Activated gamma-delta T cell treated with anti-CD3 and anti-CD28 coated beads, Interleukin-2, amount 50 U/mL, for 16 hours (primary cell): ENCODE results near the gene CDH23.

Source experiments
- DNase-seq: peaks from one replicate; pipeline ENCODE4 v3.0.0-alpha.2; 2020; ENCODE audit warnings: low read depth

Gene CDH23

GRCh38 chr10:71690094-71690720, 293.5 kb downstream of the CDH23 start:
- no peak for DNase-seq

- DNase-seq, result no peak
Measured at GRCh38 chr10:71691405-71691804, 294.7 kb downstream of the CDH23 start.

- no peak for DNase-seq
Measured at GRCh38 chr10:71692598-71693306, 296.0 kb downstream of the CDH23 start.

DNA sequence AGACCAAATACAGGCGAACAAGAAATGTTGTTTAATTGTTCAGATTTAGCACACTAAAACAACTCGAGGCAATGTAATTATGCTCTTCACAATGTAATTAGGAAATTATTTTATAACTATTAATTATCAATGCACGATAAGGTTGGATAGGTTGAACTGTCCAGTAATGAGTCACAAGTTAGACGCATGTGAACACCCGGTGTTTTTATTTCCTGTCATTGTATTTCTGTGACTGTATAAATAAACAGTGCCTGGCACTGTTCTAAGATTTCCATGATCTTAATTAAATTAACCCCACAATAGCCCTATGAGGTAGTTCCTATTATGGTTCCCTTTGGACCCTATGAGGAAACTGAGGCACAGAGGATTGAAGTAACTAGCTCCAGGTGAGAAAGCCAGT, 296.7 kb downstream of the CDH23 start:
- DNase-seq, result no peak

DNA sequence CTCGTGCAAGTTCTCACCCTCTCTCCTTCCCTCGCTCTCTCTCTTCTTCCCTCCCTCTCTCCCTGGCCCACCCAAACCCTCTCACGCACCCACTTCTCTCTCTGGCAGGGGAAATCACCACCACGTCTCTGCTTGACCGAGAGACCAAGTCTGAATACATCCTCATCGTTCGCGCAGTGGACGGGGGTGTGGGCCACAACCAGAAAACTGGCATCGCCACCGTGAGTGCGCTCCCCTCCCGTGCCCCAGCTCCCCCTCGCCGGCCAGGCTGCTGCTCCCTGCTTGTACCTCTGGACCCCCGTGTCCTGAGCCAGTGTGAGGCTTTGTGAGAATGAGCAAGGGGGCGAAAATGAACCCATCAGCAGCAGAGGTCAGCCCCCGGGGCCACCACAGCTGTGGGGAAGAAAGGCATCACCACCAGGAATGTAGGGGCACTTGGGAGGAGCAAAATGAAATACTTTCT, 297.4 kb downstream of the CDH23 start:
- no peak for DNase-seq

DNA sequence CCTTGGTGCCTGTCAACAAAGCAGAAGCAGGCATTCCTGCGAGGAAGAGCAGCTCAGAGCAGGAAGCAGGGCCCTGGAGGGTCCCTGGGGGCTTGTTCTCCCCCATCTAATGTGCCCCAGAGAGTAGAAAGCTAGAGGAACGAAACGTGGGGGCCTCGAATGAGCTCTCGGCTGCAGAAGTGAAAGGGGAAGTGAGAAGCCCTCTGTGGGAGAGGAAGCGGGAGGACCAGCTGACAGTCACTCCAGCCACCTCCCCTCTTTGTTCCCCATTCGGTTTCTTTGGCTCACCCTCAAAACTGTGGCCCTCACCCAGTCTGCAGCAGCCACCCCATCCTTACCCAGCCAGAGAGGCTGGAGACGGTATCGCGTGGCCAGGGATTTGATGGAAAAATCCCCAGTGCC, 297.8 kb downstream of the CDH23 start:
- DNase-seq, result no peak

GRCh38 chr10:71695502-71696476, 299.1 kb downstream of the CDH23 start:
- no peak for DNase-seq

DNA sequence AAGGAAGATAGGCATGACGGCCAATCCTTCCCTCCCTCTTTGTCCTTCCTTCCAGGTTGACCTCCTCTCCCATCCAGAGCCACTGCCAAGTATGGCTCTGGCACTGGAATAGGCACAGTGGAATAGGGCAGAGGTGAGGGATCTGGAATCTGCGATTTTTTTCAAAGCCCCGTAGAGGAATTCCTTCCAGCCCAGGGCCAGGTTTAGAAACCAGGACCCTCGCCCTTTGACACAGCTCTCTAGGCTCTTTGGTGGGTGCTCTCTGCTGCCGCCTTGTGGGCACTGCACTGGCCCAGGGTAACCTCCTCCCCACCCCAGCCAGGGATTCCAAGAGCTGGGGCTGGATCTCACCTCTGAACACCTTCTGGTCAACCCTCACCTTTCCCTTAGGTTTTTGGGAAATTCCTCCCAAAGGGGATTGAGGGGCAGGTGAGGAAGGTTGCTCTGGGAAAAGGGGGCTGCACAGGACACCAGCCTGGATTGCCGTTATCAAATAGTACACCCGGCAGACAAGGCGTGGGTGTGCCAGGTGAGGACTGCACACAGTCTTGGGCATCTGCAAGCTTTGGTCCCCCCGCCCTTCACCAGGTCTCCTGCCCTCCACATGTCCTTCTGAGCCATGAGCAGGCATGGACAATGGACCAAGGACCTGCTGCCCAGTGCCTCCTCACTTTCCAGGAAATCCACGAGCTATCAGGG, 300.1 kb downstream of the CDH23 start:
- peak; percentile 35 for DNase-seq

DNA sequence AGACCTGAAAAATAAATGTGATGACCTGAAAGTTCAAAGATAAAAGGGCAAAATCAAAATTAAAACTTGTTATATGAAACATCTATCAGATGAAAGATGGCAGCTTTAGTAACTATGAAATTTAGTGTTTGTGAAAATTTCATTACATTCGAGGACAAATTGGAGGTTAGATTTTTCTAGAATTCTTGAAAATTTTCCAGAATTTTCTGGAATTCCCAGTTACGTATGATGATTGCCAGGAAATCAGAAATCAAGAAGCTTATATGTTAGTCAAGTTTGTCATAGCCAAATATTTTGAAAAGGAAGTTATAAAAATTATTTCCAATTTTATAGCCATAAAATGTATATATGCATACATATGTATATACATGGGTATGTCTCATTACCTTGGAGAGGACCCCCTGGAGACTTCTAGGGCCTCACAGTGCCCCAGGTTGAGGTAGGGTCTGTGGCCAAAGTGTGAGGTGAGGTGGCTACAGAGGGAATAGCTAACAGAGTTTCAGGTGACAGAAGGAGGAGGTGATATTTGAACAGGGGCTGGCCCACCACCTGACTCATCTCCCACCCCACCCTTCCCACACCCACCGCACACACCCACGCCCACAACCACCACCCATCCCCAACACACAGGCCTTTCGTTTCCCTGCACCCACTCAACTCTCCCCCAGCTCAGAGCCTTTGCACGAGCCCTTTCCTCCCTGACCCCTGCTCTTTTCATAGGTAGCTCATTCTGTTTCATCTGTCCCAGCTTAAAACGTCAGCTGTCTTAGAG, 301.4 kb downstream of the CDH23 start:
- DNase-seq, result peak; percentile 54

- DNase-seq, result no peak
Measured at GRCh38 chr10:71698737-71699136, 302.0 kb downstream of the CDH23 start.

DNA sequence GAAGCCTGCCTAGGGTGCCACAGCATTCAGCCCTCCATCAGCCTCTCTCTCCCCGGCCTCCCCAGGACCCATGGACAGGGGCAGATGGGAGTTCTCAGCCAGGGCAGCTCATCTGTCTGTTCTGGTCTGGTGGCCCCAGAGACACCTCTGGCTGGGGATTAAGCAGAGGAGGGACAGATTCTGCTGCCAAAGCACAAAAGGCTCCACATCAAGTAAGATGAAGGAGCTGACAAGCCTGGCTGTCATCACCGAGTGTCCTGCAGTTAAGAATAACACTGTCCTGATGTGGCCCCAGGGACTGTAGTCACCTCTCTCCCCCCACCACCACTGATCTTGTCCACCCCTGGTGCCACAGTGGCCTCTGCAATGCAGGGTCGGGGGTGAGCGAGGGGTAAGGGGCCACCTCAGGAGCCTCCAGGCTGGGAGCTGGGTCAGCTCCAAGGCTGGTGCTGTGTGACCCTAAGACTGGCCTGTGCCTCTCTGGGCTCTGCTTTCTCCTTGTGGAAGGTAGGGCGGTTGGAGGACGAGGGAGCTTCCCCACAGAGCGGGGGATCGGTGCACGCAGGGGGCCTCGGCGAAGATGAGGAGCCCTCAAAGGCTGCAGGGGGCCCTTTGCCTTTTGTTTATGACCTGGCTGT, 304.1 kb downstream of the CDH23 start:
- DNase-seq, result no peak

DNA sequence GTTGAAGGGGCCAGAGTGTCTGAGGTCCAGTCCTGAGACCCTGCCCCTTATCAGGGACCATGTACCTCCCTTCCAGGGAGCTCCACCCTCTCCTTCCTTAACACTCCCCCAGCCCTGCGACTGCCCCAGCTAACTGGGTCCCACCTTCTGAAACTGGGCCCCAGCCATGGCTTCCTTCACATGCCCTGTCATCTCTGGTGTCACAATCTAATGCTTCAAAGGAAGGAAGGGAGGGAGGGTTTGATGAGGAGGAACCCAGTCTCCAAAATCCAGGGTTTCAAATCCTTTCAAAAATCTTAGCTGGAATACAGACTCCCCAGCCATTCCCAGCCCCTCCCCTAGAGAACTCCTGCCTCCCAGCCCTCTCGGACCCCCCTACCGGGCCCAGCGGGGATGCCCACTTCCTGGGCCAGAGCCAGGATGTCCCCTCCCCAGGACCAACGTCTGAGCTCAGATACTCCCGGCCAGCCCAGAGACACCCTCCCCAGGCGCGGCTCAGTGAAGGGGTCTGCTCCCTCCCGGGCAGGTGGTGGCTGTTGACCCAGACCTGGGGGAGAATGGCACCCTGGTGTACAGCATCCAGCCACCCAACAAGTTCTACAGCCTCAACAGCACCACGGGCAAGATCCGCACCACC, 304.9 kb downstream of the CDH23 start:
- no peak for DNase-seq

DNA sequence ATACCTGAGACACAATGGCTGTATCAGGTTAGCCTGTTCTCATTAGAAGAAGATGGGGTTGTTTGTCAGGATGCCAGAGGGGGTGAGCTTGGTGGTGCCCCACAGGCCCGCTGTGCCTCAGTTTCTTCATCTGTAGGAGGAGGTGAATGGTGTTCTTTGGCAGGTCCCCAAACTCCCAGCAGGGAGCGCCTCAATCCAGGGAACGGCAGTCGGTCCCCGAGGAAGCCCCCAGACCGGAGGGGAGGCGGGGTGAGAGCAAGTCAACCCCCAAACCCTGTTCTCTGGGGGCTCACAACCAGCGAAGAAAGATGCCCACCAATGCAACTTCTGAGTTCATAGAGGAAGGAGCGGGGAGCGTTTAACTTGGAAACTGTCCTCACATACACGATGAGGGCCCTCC, 306.9 kb downstream of the CDH23 start:
- no peak for DNase-seq

GRCh38 chr10:71704816-71705215, 308.1 kb downstream of the CDH23 start:
- no peak for DNase-seq

DNA sequence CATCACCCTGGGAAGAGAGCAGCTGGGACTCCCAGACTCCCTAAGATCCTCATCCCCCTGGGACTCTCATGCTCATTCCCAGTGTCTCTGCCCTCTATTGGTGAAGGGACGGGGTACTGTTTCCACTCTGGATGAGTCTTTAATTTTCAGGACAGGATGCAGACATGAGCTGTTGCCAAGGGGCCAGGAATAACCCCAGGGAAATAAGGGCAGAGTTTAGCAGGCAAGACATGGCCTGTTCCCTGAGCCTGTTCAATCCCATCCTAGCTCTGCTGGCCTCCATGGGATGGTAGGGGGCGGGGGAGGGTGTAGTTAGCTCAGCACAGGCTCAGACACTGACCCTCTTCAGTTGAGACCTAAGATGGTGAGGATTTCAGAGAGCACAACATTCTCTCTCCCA, 308.9 kb downstream of the CDH23 start:
- DNase-seq, result no peak

DNA sequence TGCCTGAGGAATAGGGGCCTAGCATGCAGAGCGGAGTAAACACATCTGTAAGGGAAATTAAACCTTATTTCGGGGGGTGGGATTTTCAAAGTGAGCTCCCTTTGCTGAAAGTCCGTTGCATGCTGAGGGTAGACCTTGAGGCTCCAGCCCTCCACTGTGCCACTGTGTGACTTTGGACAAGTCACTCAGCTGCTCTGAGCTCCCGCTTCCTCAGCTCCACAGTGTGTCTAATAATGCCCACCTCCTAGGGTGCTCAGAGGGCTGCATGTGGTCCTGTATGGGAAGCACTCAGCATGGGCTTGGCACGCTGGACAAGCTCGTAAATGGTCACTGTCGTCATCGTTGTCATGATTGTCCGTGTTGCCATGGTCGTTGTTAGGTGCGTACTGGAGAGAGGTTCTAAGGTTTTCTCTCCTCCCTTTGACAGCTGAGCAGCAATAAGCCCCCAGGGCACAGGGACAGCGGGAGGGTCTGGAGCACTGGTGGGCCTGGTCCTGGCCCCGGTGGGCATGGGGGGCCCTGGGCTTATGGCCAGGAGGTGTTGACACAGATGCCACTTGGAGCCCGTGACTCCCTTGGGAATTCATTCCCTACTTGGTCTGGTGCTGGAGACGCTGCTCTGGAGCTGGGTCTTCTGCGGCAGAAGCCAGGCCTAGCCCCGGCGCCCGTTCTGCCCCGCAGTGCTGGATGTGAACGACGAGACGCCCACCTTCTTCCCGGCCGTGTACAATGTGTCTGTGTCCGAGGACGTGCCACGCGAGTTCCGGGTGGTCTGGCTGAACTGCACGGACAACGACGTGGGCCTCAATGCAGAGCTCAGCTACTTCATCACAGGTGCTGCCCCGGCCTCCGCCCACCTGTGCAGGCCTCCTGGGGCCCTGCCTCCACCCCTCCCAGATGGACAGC, 309.7 kb downstream of the CDH23 start:
- no peak for DNase-seq

DNA sequence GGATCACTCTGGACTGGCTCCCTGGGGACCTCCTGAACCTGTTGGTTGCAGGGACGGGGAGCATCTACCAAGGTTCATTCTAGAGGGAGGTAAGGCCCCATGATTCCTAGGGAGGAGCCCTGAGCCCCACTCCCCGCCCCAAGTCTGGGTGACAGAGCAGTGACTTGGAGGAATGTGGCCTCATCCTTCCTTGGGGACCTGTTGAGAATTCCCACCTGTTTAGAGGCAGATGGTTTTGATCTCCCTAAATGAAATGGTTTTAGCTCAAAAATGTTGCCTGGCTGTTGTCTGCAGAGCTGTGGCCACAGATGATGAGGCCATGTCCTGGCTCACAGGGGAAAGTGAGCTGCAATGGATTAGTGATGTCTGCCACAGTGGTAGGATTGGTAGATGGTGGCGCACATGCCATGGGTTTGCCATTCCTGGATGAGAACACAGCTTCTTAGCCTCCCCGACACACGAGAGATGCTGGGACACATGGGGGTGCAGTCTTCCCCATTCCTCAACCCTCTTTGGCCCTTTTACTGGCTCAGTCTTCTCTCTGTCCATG, 310.6 kb downstream of the CDH23 start:
- no peak for DNase-seq

DNA sequence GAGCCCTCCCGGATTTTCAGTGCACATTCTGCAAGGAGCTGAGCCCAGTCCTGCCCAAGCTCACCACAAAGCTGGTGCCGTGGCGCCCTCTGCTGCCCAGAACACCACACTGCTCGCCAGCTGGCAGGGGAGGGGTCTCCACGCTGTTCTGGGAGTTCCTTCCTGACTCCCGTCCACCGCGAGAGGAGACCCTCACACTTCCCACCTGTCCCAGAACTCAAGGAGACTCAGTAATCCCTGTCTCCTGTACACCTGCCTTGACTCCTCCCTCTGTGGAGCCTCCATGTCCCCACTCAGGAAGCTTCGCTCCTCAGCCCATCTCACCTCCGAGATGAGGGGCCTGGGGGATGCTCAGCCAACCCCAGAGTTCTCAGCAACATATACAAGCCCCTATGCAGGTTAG, 311.6 kb downstream of the CDH23 start:
- DNase-seq, result peak; percentile 43
